ENCODE results near the gene FAM169A. TPM values are rescaled to one million over a fixed set of nuclear protein-coding genes. Genes with fewer than 3 reads are reported as not detected.
"Not testable (repeated sequence)": the region's sequence is repeated elsewhere in the genome, so short reads cannot be mapped to it uniquely, and the experiment has no call there.

Gene FAM169A
- total RNA-seq, 4 donors from 2014 or later = under 0.01 to 26.5 (median 3.5) TPM

- Histone ChIP-seq H3K4me3 (no peak overlapping the region), H3K36me3 (no peaks in the 10 kb centered on the region), H3K4me1 (no peaks in the 10 kb centered on the region), H3K27ac (no peak overlapping the region), H3K27me3 (no peaks in the 10 kb centered on the region), H3K9me3 (no peaks in the 10 kb centered on the region)
- DNase-seq = no peak
- TF ChIP-seq POLR2A (IDR thresholded peaks at IDR 0.05) (no peak), CTCF (IDR thresholded peaks at IDR 0.05) (no peak)
- intact Hi-C loops (cut with DNase I; ENCODE audit: low total_unique reads) = no loop called here
These were observed 23.4 kb upstream of the FAM169A start for GRCh38 chr5:74889523-74890105.

GRCh38 chr5:74888117-74888516 is 21.9 kb upstream of the FAM169A start:
- H3K36me3 ChIP-seq = no peaks in the 10 kb centered on the region
- H3K9me3 ChIP-seq = no peaks in the 10 kb centered on the region
- no peaks in the 10 kb centered on the region for H3K27me3 ChIP-seq
- H3K27ac ChIP-seq = no peak overlapping the region
- no peak for TF ChIP-seq POLR2A (IDR thresholded peaks at IDR 0.05)
- no peak for TF ChIP-seq CTCF (IDR thresholded peaks at IDR 0.05)
- no peak overlapping the region for H3K4me3 ChIP-seq
- intact Hi-C loops (cut with DNase I; ENCODE audit: low total_unique reads) = no loop called here
- DNase-seq = no peak
- H3K4me1 ChIP-seq = no peaks in the 10 kb centered on the region

- Histone ChIP-seq H3K4me1 (no peaks in the 10 kb centered on the region), H3K27ac (no peak overlapping the region), H3K27me3 (no peaks in the 10 kb centered on the region), H3K4me3 (no peak overlapping the region), H3K36me3 (no peaks in the 10 kb centered on the region), H3K9me3 (no peaks in the 10 kb centered on the region)
- no peak for DNase-seq
- no peak for TF ChIP-seq CTCF (IDR thresholded peaks at IDR 0.05)
- no peak for TF ChIP-seq POLR2A (IDR thresholded peaks at IDR 0.05)
- intact Hi-C loops (cut with DNase I; ENCODE audit: low total_unique reads) = no loop called here
These were observed 19.0 kb upstream of the FAM169A start for GRCh38 chr5:74885170-74885569.

GRCh38 chr5:74882379-74883134 is 16.4 kb upstream of the FAM169A start:
- intact Hi-C loops (cut with DNase I; ENCODE audit: low total_unique reads); H3K27me3 ChIP-seq; H3K27ac ChIP-seq; DNase-seq; H3K9me3 ChIP-seq; H3K36me3 ChIP-seq; H3K4me3 ChIP-seq; H3K4me1 ChIP-seq: not testable (repeated sequence)

DNA sequence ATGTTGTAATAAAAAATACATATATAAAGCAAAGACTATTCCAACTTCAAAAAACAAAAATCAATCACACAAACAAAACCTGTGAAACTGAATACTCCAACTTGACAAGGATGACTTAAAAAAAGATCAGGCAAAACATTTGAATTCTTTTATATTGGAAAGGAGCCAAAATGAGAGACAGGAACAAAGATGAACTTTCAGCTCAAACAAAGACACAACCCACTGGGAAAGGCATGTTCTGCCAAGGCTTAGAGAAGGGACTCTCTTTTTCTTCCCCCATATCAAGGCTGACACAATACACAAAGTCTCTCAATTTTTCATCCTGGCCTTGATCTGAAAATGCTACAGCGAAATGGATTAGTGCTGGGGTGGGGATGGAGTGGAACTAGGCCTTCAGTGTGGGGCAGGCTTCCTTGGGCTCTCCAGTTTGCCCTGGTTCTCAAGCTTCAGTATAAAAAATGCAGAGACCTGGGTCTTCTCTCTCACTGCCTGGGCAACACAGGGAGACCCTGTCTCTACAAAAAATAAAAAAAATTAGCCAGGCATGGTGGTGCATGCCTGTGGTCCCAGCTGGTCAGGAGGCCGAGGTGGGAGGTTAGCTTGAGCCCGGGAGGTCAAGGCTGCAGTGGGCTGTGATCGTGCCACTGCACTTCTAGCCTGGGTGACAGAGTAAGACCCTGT is 11.6 kb upstream of the FAM169A start:
- Histone ChIP-seq H3K4me3 (no peak overlapping the region), H3K36me3 (no peaks in the 10 kb centered on the region), H3K9me3 (no peaks in the 10 kb centered on the region), H3K4me1 (no peaks in the 10 kb centered on the region), H3K27me3 (no peaks in the 10 kb centered on the region), H3K27ac (no peak overlapping the region)
- intact Hi-C loops (cut with DNase I; ENCODE audit: low total_unique reads) = no loop called here
- DNase-seq = no peak
- TF ChIP-seq CTCF (IDR thresholded peaks at IDR 0.05) = no peak
- no peak for TF ChIP-seq POLR2A (IDR thresholded peaks at IDR 0.05)
